OCI-LY1 (cell line): ENCODE measurements around the gene MRPL54.

Source experiments
- EZH2 ChIP-seq: fragments of 200-600 bp; sonication (generic), shearing (Covaris generic); IDR thresholded peaks from 2 replicates; pipeline ENCODE4 v1.8.0; 2017; ENCODE audit warnings: borderline replicate concordance, mixed run types, mild to moderate bottlenecking, antibody characterized with exemption, low read length, moderate library complexity, mixed read lengths
- TF ChIP-seq, protein P1 (sequence below): fragments of 200-600 bp; sonication (generic), shearing (Covaris generic); IDR thresholded peaks from 2 replicates; pipeline ENCODE4 v1.5.1; 2017; ENCODE audit warnings: mild to moderate bottlenecking, antibody characterized with exemption, low read length, moderate library complexity, mixed read lengths

DNA sequence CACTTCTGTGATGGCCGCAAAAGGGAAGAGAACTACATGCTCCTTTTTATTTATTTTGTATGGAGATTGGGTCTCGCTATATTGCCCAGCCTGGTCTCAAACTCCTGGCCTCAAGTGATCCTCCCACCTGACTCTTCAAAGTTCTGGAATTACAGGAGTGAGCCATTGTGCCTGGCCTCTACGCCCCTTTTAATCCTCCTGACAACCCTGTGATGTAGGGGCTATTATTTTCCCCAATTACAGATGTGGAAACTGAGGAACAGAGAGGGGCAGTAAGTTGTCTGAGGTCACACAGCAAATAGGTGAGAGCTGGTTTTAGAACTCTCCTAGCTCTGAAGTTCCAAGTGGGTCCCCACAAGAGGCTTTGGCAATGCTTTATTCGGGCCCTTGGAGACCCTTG lies 42.6 kb upstream of the MRPL54 start:
- TF ChIP-seq, protein P1, sequence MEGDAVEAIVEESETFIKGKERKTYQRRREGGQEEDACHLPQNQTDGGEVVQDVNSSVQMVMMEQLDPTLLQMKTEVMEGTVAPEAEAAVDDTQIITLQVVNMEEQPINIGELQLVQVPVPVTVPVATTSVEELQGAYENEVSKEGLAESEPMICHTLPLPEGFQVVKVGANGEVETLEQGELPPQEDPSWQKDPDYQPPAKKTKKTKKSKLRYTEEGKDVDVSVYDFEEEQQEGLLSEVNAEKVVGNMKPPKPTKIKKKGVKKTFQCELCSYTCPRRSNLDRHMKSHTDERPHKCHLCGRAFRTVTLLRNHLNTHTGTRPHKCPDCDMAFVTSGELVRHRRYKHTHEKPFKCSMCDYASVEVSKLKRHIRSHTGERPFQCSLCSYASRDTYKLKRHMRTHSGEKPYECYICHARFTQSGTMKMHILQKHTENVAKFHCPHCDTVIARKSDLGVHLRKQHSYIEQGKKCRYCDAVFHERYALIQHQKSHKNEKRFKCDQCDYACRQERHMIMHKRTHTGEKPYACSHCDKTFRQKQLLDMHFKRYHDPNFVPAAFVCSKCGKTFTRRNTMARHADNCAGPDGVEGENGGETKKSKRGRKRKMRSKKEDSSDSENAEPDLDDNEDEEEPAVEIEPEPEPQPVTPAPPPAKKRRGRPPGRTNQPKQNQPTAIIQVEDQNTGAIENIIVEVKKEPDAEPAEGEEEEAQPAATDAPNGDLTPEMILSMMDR = no peak
- TF ChIP-seq EZH2 = no peak
